ENCODE data around the gene VPS54.

The VPS54 gene

DNA sequence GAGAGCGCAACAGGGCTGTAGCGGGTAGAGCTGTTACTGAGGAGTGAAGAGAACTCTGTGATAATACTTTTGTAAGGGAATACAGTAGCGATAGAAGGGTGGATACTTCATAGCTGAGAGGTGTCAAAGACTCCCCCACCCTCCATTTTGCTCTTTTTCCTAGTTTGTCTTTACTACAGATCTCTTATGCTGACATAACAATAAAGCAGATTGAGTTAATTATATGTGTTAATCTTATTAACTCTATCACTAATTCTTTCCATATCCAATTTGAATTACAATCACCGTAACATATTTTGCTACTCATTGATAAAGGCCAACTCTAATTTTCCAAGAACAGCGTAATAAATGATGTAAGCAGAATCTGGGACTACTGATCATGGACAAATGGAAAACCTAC is 120.4 kb downstream of the VPS54 start:
- H3K9ac ChIP-seq (ENCODE audit: low read length), result no peak overlapping the region
- H3K9me3 ChIP-seq (ENCODE audit: control insufficient read depth, insufficient read depth, low read depth, low read length), result peaks cover 15% of the 10 kb centered on the region
- no peak overlapping the region for H3K4me3 ChIP-seq (ENCODE audit: low read depth, low read length)
- no peaks in the 10 kb centered on the region for H3K27me3 ChIP-seq (ENCODE audit: control insufficient read depth, insufficient read depth, low read length)
- no peaks in the 10 kb centered on the region for H3K4me1 ChIP-seq (ENCODE audit: control insufficient read depth, insufficient read depth, low read length)
- H3K27ac ChIP-seq (ENCODE audit: low read depth, low read length), result no peak overlapping the region
- peaks cover 25% of the 10 kb centered on the region for H3K36me3 ChIP-seq (ENCODE audit: control insufficient read depth, insufficient read depth, low read length)

DNA sequence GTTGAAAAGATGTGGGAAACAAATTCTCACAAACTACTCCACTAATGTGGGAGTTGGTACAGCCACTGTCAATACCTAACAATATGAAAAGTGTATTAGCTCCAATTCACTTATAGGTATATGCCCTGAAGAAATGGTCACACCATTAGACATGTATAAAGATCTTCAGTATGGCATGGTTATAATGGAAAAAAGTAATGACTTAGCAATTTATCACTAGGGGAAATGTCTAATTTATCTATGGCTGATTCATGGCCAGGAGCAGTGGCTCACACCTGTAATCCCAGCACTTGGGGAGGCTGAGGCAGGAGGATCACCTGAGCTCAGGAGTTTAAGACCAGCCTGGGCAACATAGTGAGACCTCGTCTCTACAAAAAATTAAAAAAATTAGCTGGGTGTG is 125.1 kb downstream of the VPS54 start:
- no peaks in the 10 kb centered on the region for H3K4me1 ChIP-seq (ENCODE audit: control insufficient read depth, insufficient read depth, low read length)
- H3K27me3 ChIP-seq (ENCODE audit: control insufficient read depth, insufficient read depth, low read length), result no peaks in the 10 kb centered on the region
- H3K4me3 ChIP-seq (ENCODE audit: low read depth, low read length), result no peak overlapping the region
- H3K9me3 ChIP-seq (ENCODE audit: control insufficient read depth, insufficient read depth, low read depth, low read length), result no peaks in the 10 kb centered on the region
- no peak overlapping the region for H3K9ac ChIP-seq (ENCODE audit: low read length)
- no peak overlapping the region for H3K27ac ChIP-seq (ENCODE audit: low read depth, low read length)
- H3K36me3 ChIP-seq (ENCODE audit: control insufficient read depth, insufficient read depth, low read length), result peaks cover 61% of the 10 kb centered on the region

DNA sequence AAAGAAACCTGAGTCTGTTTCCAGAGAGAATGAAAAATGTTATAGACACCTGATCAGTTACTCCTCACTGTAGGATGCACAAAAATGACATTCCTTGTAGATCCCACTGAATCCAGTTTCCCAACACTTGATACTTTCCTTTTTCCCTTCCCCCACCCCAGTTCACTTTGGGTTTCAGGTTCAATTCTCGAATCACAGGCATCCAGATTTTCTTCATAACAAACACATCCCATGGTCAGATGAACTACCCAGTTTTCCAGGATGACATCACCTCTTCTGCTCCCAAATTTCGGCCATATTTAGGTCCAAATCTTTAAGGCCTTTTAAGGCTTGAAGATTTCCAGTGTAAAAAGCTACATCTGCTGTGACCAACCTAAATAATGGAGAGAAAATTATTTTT is 126.1 kb downstream of the VPS54 start:
- H3K4me3 ChIP-seq (ENCODE audit: low read depth, low read length), result no peak overlapping the region
- H3K27me3 ChIP-seq (ENCODE audit: control insufficient read depth, insufficient read depth, low read length), result no peaks in the 10 kb centered on the region
- H3K27ac ChIP-seq (ENCODE audit: low read depth, low read length), result no peak overlapping the region
- H3K4me1 ChIP-seq (ENCODE audit: control insufficient read depth, insufficient read depth, low read length), result no peaks in the 10 kb centered on the region
- peaks cover 67% of the 10 kb centered on the region for H3K36me3 ChIP-seq (ENCODE audit: control insufficient read depth, insufficient read depth, low read length)
- H3K9ac ChIP-seq (ENCODE audit: low read length), result no peak overlapping the region
- H3K9me3 ChIP-seq (ENCODE audit: control insufficient read depth, insufficient read depth, low read depth, low read length), result no peaks in the 10 kb centered on the region

DNA sequence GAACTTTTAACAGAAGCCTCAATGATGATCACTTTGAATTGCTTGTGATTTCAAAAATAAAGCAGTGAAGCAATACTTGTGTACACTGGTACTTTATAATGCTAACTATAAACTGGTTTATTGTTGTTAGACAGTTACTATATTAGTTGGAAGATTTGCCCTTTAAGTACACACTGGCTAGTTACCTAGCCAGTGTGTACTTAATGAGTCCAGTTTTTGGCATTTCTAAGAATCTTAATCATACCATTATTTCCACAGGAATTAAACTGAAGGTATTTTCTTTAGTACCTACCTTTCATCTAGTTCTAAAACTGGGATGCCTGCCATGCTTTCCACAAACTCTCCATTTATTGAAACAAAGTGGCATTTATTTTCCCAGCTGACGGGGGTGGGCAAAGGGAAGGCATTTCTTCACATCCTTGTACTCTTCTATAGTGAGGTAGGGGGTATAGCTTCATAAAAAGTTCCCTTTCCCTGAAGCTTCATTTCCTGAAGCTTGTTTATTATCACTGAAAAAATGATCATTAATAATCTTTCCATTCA is 127.7 kb downstream of the VPS54 start:
- H3K9ac ChIP-seq (ENCODE audit: low read length), result no peak overlapping the region
- no peak overlapping the region for H3K4me3 ChIP-seq (ENCODE audit: low read depth, low read length)
- H3K4me1 ChIP-seq (ENCODE audit: control insufficient read depth, insufficient read depth, low read length), result no peaks in the 10 kb centered on the region
- H3K36me3 ChIP-seq (ENCODE audit: control insufficient read depth, insufficient read depth, low read length), result peaks cover 78% of the 10 kb centered on the region
- no peaks in the 10 kb centered on the region for H3K9me3 ChIP-seq (ENCODE audit: control insufficient read depth, insufficient read depth, low read depth, low read length)
- no peaks in the 10 kb centered on the region for H3K27me3 ChIP-seq (ENCODE audit: control insufficient read depth, insufficient read depth, low read length)
- no peak overlapping the region for H3K27ac ChIP-seq (ENCODE audit: low read depth, low read length)

- Histone ChIP-seq H3K27ac (ENCODE audit: low read depth, low read length) (no peak overlapping the region), H3K27me3 (ENCODE audit: control insufficient read depth, insufficient read depth, low read length) (no peaks in the 10 kb centered on the region), H3K36me3 (ENCODE audit: control insufficient read depth, insufficient read depth, low read length) (peaks cover 87% of the 10 kb centered on the region), H3K4me1 (ENCODE audit: control insufficient read depth, insufficient read depth, low read length) (no peaks in the 10 kb centered on the region), H3K4me3 (ENCODE audit: low read depth, low read length) (no peak overlapping the region), H3K9ac (ENCODE audit: low read length) (no peak overlapping the region), H3K9me3 (ENCODE audit: control insufficient read depth, insufficient read depth, low read depth, low read length) (no peaks in the 10 kb centered on the region)
Measured at GRCh38 chr2:63890678-63891077, 128.6 kb downstream of the VPS54 start.

GRCh38 chr2:63888490-63889402 is 130.5 kb downstream of the VPS54 start:
- no peaks in the 10 kb centered on the region for H3K4me1 ChIP-seq (ENCODE audit: control insufficient read depth, insufficient read depth, low read length)
- H3K9ac ChIP-seq (ENCODE audit: low read length), result no peak overlapping the region
- peaks cover 99% of the 10 kb centered on the region for H3K36me3 ChIP-seq (ENCODE audit: control insufficient read depth, insufficient read depth, low read length)
- no peaks in the 10 kb centered on the region for H3K9me3 ChIP-seq (ENCODE audit: control insufficient read depth, insufficient read depth, low read depth, low read length)
- no peak overlapping the region for H3K27ac ChIP-seq (ENCODE audit: low read depth, low read length)
- H3K27me3 ChIP-seq (ENCODE audit: control insufficient read depth, insufficient read depth, low read length), result no peaks in the 10 kb centered on the region
- H3K4me3 ChIP-seq (ENCODE audit: low read depth, low read length), result no peak overlapping the region

- Histone ChIP-seq H3K27ac (ENCODE audit: low read depth, low read length) (no peak overlapping the region), H3K9me3 (ENCODE audit: control insufficient read depth, insufficient read depth, low read depth, low read length) (no peaks in the 10 kb centered on the region), H3K9ac (ENCODE audit: low read length) (no peak overlapping the region), H3K4me3 (ENCODE audit: low read depth, low read length) (no peak overlapping the region), H3K27me3 (ENCODE audit: control insufficient read depth, insufficient read depth, low read length) (no peaks in the 10 kb centered on the region), H3K36me3 (ENCODE audit: control insufficient read depth, insufficient read depth, low read length) (peaks cover 99% of the 10 kb centered on the region), H3K4me1 (ENCODE audit: control insufficient read depth, insufficient read depth, low read length) (no peaks in the 10 kb centered on the region)
Measured at GRCh38 chr2:63888053-63888452, 131.2 kb downstream of the VPS54 start.

- peaks cover 99% of the 10 kb centered on the region for H3K36me3 ChIP-seq (ENCODE audit: control insufficient read depth, insufficient read depth, low read length)
Measured at GRCh38 chr2:63886445-63886844, 132.8 kb downstream of the VPS54 start.

DNA sequence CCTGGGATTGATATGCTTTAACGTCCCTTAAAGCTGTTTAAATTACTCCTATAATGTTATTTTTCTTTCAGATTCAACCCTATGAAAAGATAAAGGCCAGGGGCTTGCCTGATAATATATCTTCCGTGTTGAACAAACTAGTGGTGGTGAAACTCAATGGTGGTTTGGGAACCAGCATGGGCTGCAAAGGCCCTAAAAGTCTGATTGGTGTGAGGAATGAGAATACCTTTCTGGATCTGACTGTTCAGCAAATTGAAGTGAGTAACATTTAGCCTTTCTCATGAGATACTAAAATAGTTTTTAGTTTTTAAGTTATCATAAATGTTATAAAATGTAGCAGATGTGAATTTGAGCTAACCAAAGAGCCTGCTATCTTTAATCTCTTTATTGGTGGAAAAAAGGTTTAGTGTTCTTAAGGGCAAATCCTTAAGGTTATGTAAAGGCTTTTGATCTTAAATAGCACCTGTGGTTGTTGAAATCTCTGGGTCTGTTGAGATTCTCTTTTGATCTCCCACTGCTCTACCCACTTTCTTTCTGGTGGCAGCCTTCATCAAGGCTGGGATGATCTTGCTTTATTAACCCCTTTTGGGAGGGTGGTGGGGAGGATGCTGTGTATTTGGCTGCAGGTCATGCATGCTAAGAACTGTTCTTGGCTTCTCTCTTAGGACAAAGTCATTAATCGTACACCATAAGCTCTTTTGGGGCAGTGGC is 136.7 kb downstream of the VPS54 start:
- peaks cover 86% of the 10 kb centered on the region for H3K36me3 ChIP-seq (ENCODE audit: control insufficient read depth, insufficient read depth, low read length)
- no peaks in the 10 kb centered on the region for H3K9me3 ChIP-seq (ENCODE audit: control insufficient read depth, insufficient read depth, low read depth, low read length)
- H3K4me3 ChIP-seq (ENCODE audit: low read depth, low read length), result no peak overlapping the region
- 0 out of 2 replicates have a peak overlapping the region, but pooled peaks have one; percentile 16 for H3K27ac ChIP-seq (ENCODE audit: low read depth, low read length)
- H3K4me1 ChIP-seq (ENCODE audit: control insufficient read depth, insufficient read depth, low read length), result peaks cover 38% of the 10 kb centered on the region
- no peaks in the 10 kb centered on the region for H3K27me3 ChIP-seq (ENCODE audit: control insufficient read depth, insufficient read depth, low read length)
- H3K9ac ChIP-seq (ENCODE audit: low read length), result no peak overlapping the region

More at GRCh38 chr2:63886445-63886844, 132.8 kb downstream of the VPS54 start:
- no peaks in the 10 kb centered on the region for H3K9me3 ChIP-seq (ENCODE audit: control insufficient read depth, insufficient read depth, low read depth, low read length)
- no peak overlapping the region for H3K27ac ChIP-seq (ENCODE audit: low read depth, low read length)
- H3K4me1 ChIP-seq (ENCODE audit: control insufficient read depth, insufficient read depth, low read length), result peaks cover 4% of the 10 kb centered on the region; the same call in 1 of the 2 replicates
- H3K4me3 ChIP-seq (ENCODE audit: low read depth, low read length), result no peak overlapping the region
- H3K27me3 ChIP-seq (ENCODE audit: control insufficient read depth, insufficient read depth, low read length), result no peaks in the 10 kb centered on the region
- no peak overlapping the region for H3K9ac ChIP-seq (ENCODE audit: low read length)

GRCh38 chr2:63881205-63881604 is 138.0 kb downstream of the VPS54 start:
- Histone ChIP-seq H3K9ac (ENCODE audit: low read length) (no peak overlapping the region), H3K4me3 (ENCODE audit: low read depth, low read length) (no peak overlapping the region), H3K36me3 (ENCODE audit: control insufficient read depth, insufficient read depth, low read length) (peaks cover 86% of the 10 kb centered on the region), H3K27ac (ENCODE audit: low read depth, low read length) (no peak overlapping the region), H3K4me1 (ENCODE audit: control insufficient read depth, insufficient read depth, low read length) (peaks cover 42% of the 10 kb centered on the region), H3K27me3 (ENCODE audit: control insufficient read depth, insufficient read depth, low read length) (no peaks in the 10 kb centered on the region), H3K9me3 (ENCODE audit: control insufficient read depth, insufficient read depth, low read depth, low read length) (no peaks in the 10 kb centered on the region)

DNA sequence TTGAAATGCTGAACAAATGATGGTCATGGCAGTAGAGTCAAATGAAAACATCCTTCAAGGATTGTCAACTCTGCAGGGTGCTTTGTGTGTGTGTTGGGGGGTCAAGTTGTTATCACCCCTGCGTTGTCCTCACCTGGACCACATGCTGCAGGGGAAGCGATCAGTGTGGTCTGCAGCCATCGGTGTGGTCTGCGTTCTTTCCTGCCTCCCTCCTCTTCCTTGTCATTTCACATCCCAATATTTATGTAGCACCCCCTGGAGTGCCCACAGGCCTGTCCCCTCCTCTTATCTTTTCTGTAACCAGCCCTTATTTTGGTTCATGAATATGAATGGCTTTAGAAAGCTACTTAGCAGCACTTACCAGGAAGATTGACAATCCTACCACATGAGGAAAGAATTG is 138.6 kb downstream of the VPS54 start:
- Histone ChIP-seq H3K4me3 (ENCODE audit: low read depth, low read length) (no peak overlapping the region), H3K36me3 (ENCODE audit: control insufficient read depth, insufficient read depth, low read length) (peaks cover 86% of the 10 kb centered on the region), H3K9me3 (ENCODE audit: control insufficient read depth, insufficient read depth, low read depth, low read length) (no peaks in the 10 kb centered on the region), H3K27ac (ENCODE audit: low read depth, low read length) (0 out of 2 replicates have a peak overlapping the region, but pooled peaks have one; percentile 31), H3K4me1 (ENCODE audit: control insufficient read depth, insufficient read depth, low read length) (peaks cover 48% of the 10 kb centered on the region), H3K9ac (ENCODE audit: low read length) (no peak overlapping the region), H3K27me3 (ENCODE audit: control insufficient read depth, insufficient read depth, low read length) (no peaks in the 10 kb centered on the region)
